Loucy (cell line): ENCODE measurements around the gene TCL1B.

Experiments
- H2AFZ ChIP-seq: fragments of 200-600 bp; sonication (generic); 2 replicates; pipeline ENCODE4 v1.6.0; 2016; ENCODE audit warnings: antibody characterized with exemption, mild to moderate bottlenecking, low read length, moderate library complexity
- H3F3A ChIP-seq: fragments of 200-600 bp; 2 replicates; pipeline ENCODE4 v1.6.0; 2016; ENCODE audit warnings: antibody characterized with exemption, low read depth, mild to moderate bottlenecking
- H3K27me3 ChIP-seq: fragments of 200-600 bp; sonication (generic); 2 replicates; pipeline ENCODE4 v1.6.1; 2014; ENCODE audit warnings: low read length, mild to moderate bottlenecking; ENCODE audit not compliant: insufficient read depth, poor library complexity, severe bottlenecking
- H3K36me3 ChIP-seq: fragments of 200-600 bp; sonication (generic); 2 replicates; pipeline ENCODE4 v1.6.1; 2016; ENCODE audit warnings: low read length; ENCODE audit not compliant: insufficient read depth
- H3K4me1 ChIP-seq: fragments of 200-600 bp; sonication (generic); 2 replicates; pipeline ENCODE4 v1.5.1; 2014; ENCODE audit warnings: low read length, mild to moderate bottlenecking; ENCODE audit not compliant: insufficient read depth, poor library complexity, severe bottlenecking
- H3K4me2 ChIP-seq: fragments of 200-600 bp; sonication (generic); 2 replicates; pipeline ENCODE4 v1.6.0; 2014; ENCODE audit warnings: antibody characterized with exemption, low read length, low read depth, mild to moderate bottlenecking; ENCODE audit not compliant: poor library complexity, severe bottlenecking
- H3K4me3 ChIP-seq: fragments of 200-600 bp; sonication (generic); 2 replicates; pipeline ENCODE4 v1.5.1; 2014; ENCODE audit warnings: low read length, mild to moderate bottlenecking, mixed read lengths; ENCODE audit not compliant: poor library complexity, severe bottlenecking
- H3K79me2 ChIP-seq: fragments of 200-600 bp; sonication (generic); 2 replicates; pipeline ENCODE4 v1.6.1; 2014; ENCODE audit warnings: low read length; ENCODE audit not compliant: insufficient read depth
- H3K9ac ChIP-seq: fragments of 200-600 bp; sonication (generic); 2 replicates; pipeline ENCODE4 v1.6.0; 2014; ENCODE audit warnings: mild to moderate bottlenecking, low read depth, low read length, moderate library complexity; ENCODE audit not compliant: poor library complexity, severe bottlenecking
- H3K9me2 ChIP-seq: fragments of 200-600 bp; sonication (generic); replicated peaks from 2 replicates; pipeline ENCODE4 v1.6.1; 2016; ENCODE audit warnings: low read depth, low read length, mixed read lengths
- H3K9me3 ChIP-seq: fragments of 200-600 bp; sonication (generic); 2 replicates; pipeline ENCODE4 v1.6.1; 2014; ENCODE audit warnings: mild to moderate bottlenecking, antibody characterized with exemption, low read length, low read depth; ENCODE audit not compliant: insufficient read depth
- H4K20me1 ChIP-seq: fragments of 200-600 bp; sonication (generic); 2 replicates; pipeline ENCODE4 v1.6.0; 2014; ENCODE audit warnings: antibody characterized with exemption, low read length, mild to moderate bottlenecking; ENCODE audit not compliant: insufficient read depth, poor library complexity, severe bottlenecking
- EZH2phosphoT487 ChIP-seq: fragments of 200-600 bp; IDR thresholded peaks from 2 replicates; pipeline ENCODE4 v1.6.1; 2018; ENCODE audit warnings: antibody characterized with exemption, mild to moderate bottlenecking, moderate library complexity, borderline replicate concordance
- TF ChIP-seq, protein P1 (sequence below): fragments of 200-600 bp; sonication (generic); conservative IDR thresholded peaks from 2 replicates; pipeline ENCODE4 v1.5.1; 2014; ENCODE audit warnings: mild to moderate bottlenecking, antibody characterized with exemption, low read length

TCL1B gene

DNA sequence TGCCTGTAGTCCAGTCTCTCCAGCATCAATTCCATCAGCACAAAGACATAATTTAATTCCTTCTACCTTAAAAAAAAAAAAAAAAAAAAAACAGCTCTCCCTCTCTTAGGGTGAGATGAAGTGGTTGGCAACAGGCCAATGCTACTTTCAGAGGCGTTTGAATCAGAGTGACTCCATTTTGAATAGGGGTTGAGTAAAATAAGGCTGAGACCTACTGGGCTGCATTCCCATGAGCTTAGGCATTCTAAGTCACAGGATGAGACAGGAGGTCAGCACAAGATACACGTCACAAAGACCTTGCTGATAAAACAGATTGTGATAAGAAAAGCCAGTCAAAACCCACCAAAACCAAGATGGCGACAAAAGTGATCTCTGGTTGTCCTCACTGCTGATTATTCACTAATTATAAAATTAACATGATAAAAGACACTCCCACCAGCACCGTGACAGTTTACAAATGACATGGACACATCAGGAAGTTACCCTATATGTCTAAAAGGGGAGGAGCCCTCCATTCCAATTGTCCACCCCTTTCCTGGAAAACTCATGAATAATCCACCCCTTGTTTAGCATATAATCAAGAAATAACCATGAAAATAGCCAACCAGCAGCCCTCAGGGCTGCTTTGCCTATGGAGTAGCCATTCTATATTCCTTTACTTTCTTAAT, 6.9 kb upstream of the TCL1B start:
- H3K9me3 ChIP-seq, result no peaks in the 10 kb centered on the region
- H3K9ac ChIP-seq, result no peak overlapping the region
- no peak overlapping the region for H3K4me2 ChIP-seq
- H3K36me3 ChIP-seq, result no peaks in the 10 kb centered on the region
- H4K20me1 ChIP-seq, result no peaks in the 10 kb centered on the region
- H3K79me2 ChIP-seq, result no peaks in the 10 kb centered on the region
- H2AFZ ChIP-seq, result no peak overlapping the region
- H3K27me3 ChIP-seq, result no peaks in the 10 kb centered on the region
- H3F3A ChIP-seq, result no peaks in the 10 kb centered on the region
- H3K4me3 ChIP-seq, result no peak overlapping the region
- TF ChIP-seq, protein P1, sequence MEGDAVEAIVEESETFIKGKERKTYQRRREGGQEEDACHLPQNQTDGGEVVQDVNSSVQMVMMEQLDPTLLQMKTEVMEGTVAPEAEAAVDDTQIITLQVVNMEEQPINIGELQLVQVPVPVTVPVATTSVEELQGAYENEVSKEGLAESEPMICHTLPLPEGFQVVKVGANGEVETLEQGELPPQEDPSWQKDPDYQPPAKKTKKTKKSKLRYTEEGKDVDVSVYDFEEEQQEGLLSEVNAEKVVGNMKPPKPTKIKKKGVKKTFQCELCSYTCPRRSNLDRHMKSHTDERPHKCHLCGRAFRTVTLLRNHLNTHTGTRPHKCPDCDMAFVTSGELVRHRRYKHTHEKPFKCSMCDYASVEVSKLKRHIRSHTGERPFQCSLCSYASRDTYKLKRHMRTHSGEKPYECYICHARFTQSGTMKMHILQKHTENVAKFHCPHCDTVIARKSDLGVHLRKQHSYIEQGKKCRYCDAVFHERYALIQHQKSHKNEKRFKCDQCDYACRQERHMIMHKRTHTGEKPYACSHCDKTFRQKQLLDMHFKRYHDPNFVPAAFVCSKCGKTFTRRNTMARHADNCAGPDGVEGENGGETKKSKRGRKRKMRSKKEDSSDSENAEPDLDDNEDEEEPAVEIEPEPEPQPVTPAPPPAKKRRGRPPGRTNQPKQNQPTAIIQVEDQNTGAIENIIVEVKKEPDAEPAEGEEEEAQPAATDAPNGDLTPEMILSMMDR, result no peak
- TF ChIP-seq EZH2phosphoT487, result no peak
- H3K4me1 ChIP-seq, result no peaks in the 10 kb centered on the region
- H3K9me2 ChIP-seq, result no peaks in the 10 kb centered on the region

- no peak overlapping the region for H3K4me2 ChIP-seq
- TF ChIP-seq, protein P1, result peak; percentile 38
- no peak for TF ChIP-seq EZH2phosphoT487
Observed at GRCh38 chr14:95679998-95680735, 6.1 kb upstream of the TCL1B start.

GRCh38 chr14:95681153-95681552, 5.1 kb upstream of the TCL1B start:
- Histone ChIP-seq H2AFZ (no peak overlapping the region), H4K20me1 (no peaks in the 10 kb centered on the region), H3K4me2 (no peak overlapping the region), H3K9me3 (no peaks in the 10 kb centered on the region), H3K79me2 (no peaks in the 10 kb centered on the region), H3F3A (no peaks in the 10 kb centered on the region), H3K4me1 (no peaks in the 10 kb centered on the region), H3K9me2 (no peaks in the 10 kb centered on the region), H3K36me3 (no peaks in the 10 kb centered on the region), H3K4me3 (no peak overlapping the region), H3K9ac (no peak overlapping the region), H3K27me3 (no peaks in the 10 kb centered on the region)
- TF ChIP-seq EZH2phosphoT487, result no peak
- TF ChIP-seq, protein P1, result no peak

More at GRCh38 chr14:95679998-95680735, 6.1 kb upstream of the TCL1B start:
- Histone ChIP-seq H3K4me1 (no peaks in the 10 kb centered on the region), H3K4me3 (no peak overlapping the region), H3K36me3 (no peaks in the 10 kb centered on the region), H4K20me1 (no peaks in the 10 kb centered on the region), H3K9ac (no peak overlapping the region), H3K9me3 (no peaks in the 10 kb centered on the region), H3K79me2 (no peaks in the 10 kb centered on the region), H2AFZ (0 out of 2 replicates have a peak overlapping the region, but pooled peaks have one; percentile 10), H3K9me2 (no peaks in the 10 kb centered on the region), H3F3A (no peaks in the 10 kb centered on the region), H3K27me3 (no peaks in the 10 kb centered on the region)
